Keratinocyte (primary cell): ENCODE results near the gene MSH2. TPM values are rescaled to one million over a fixed set of nuclear protein-coding genes. Genes with fewer than 3 reads are reported as not detected.

Source experiments
- DNase-seq: peaks from one replicate; pipeline ENCODE4 v3.0.0-alpha.2; 2011; ENCODE audit warnings: low read depth, missing footprints, low spot score
- FAIRE-seq: peaks from 2 replicates; lab custom pipeline; 2011; peaks lifted over from hg19 to GRCh38; lab: Jason Lieb, UNC
- H2AFZ ChIP-seq: 2 replicates; pipeline ENCODE4 v1.6.0; 2012; ENCODE audit warnings: low read length, control low read depth, inconsistent platforms; ENCODE audit not compliant: control insufficient read depth
- H3K27ac ChIP-seq: 2 replicates; pipeline ENCODE4 v1.5.1; 2011; ENCODE audit warnings: low read length; ENCODE audit not compliant: control insufficient read depth, insufficient read depth
- H3K27me3 ChIP-seq: 3 replicates; pipeline ENCODE4 v1.6.0; 2011; ENCODE audit warnings: low read length; ENCODE audit not compliant: control insufficient read depth, insufficient read depth; ENCODE audit errors: extremely low read depth
- H3K36me3 ChIP-seq, 2 experiments: 2 replicates in 1 of 2; 3 replicates in 1 of 2; pipeline ENCODE4 v1.5.1; 2011; ENCODE audit warnings: low read length in 2 of 2, mild to moderate bottlenecking in 1 of 2; ENCODE audit not compliant: control insufficient read depth in 2 of 2, insufficient read depth in 2 of 2; ENCODE audit errors: extremely low read depth in 1 of 2
- H3K4me1 ChIP-seq: 3 replicates; pipeline ENCODE4 v1.5.1; 2011; ENCODE audit warnings: low read length; ENCODE audit not compliant: control insufficient read depth, insufficient read depth; ENCODE audit errors: extremely low read depth
- H3K4me2 ChIP-seq: 3 replicates; pipeline ENCODE4 v1.6.0; 2011; ENCODE audit warnings: low read depth, low read length; ENCODE audit not compliant: control insufficient read depth, insufficient read depth; ENCODE audit errors: extremely low read depth
- H3K4me3 ChIP-seq, 3 experiments: fragments of 200-600 bp in 1 of 3; sonication (generic) in 1 of 3; 2 replicates in 2 of 3; 3 replicates in 1 of 3; pipeline ENCODE4 v1.5.1; 2011 to 2016; ENCODE audit warnings: low read length in 3 of 3, mild to moderate bottlenecking in 3 of 3, control low read depth in 2 of 3, inconsistent platforms in 1 of 3, low read depth in 1 of 3, mixed read lengths in 1 of 3, mixed run types in 1 of 3, moderate library complexity in 1 of 3; ENCODE audit not compliant: control insufficient read depth in 2 of 3, insufficient read depth in 2 of 3; ENCODE audit errors: extremely low read depth in 1 of 3
- H3K79me2 ChIP-seq: 2 replicates; pipeline ENCODE4 v1.6.0; 2012; ENCODE audit warnings: low read length; ENCODE audit not compliant: control insufficient read depth, insufficient read depth
- H3K9ac ChIP-seq: 3 replicates; pipeline ENCODE4 v1.6.0; 2011; ENCODE audit warnings: low read length; ENCODE audit not compliant: control insufficient read depth, insufficient read depth; ENCODE audit errors: extremely low read depth
- H3K9me1 ChIP-seq: 3 replicates; pipeline ENCODE4 v1.6.0; 2011; ENCODE audit warnings: low read length; ENCODE audit not compliant: control insufficient read depth, insufficient read depth; ENCODE audit errors: extremely low read depth
- H3K9me3 ChIP-seq: 2 replicates; pipeline ENCODE4 v1.5.1; 2012; ENCODE audit warnings: low read depth, low read length; ENCODE audit not compliant: control insufficient read depth
- H4K20me1 ChIP-seq: 3 replicates; pipeline ENCODE4 v1.6.0; 2011; ENCODE audit warnings: low read length; ENCODE audit not compliant: control insufficient read depth, insufficient read depth; ENCODE audit errors: extremely low read depth
- CTCF ChIP-seq, 3 experiments: IDR thresholded peaks in 1 of 3; conservative IDR thresholded peaks in 1 of 3; optimal IDR thresholded peaks in 1 of 3; 2 replicates in 2 of 3; 3 replicates in 1 of 3; pipeline versions ENCODE3 to v1.5.1; 2011; ENCODE audit warnings: low read length in 3 of 3, mild to moderate bottlenecking in 3 of 3, moderate library complexity in 2 of 3, control low read depth in 1 of 3, inconsistent platforms in 1 of 3; ENCODE audit not compliant: insufficient read depth in 2 of 3; ENCODE audit errors: extremely low read depth in 1 of 3
- EZH2 ChIP-seq: IDR thresholded peaks from one replicate; pipeline ENCODE4 v1.6.1; 2012; ENCODE audit warnings: inconsistent platforms, mild to moderate bottlenecking, low read length, moderate library complexity
- dilution Hi-C: fragments of 300-500 bp; cut with MboI; formaldehyde crosslinking; loops from one replicate; pipeline ENCODE4 v1.7.0; 2020; ENCODE audit warnings: low sequenced_read_pairs; ENCODE audit not compliant: extremely low pct_ligation_motif_present
- polyA plus RNA-seq, 5 experiments: library from polyadenylated mRNA; depleted of rRNA in 3 of 5; stranded (reverse) in 3 of 5; stranded (forward) in 1 of 5; unstranded in 1 of 5; fragments of >200 nt; gene quantifications; 1 replicate in 1 of 5; 2 replicates in 3 of 5; 3 replicates in 1 of 5; pipeline versions ENCODE4 v1.2.1 to v1.2.3, GENCODE V29; 2011 to 2012; ENCODE audit warnings: missing spikeins in 2 of 5, low read depth in 1 of 5, low replicate concordance in 1 of 5

Gene MSH2
- polyA plus RNA-seq, 1 donor (not counting 4 experiments of a cell fraction or from before 2014, with no cell fraction given), result 16.8 TPM

GRCh38 chr2:47403609-47404193 is 745 bp downstream of the MSH2 start:
- H3K4me1 ChIP-seq, result peaks cover 14% of the 10 kb centered on the region
- H3K4me3 ChIP-seq, result peak overlapping the region; percentile 83 to 93 (median 89)
- H4K20me1 ChIP-seq, result no peaks in the 10 kb centered on the region
- no peak for TF ChIP-seq CTCF (optimal IDR thresholded peaks at IDR 0.05 in 1 of 3, IDR thresholded peaks at IDR 0.05 in 1 of 3, conservative IDR thresholded peaks at IDR 0.05 in 1 of 3; ENCODE audit: extremely low read depth in 1 of 3, insufficient read depth in 2 of 3, low read length in 3 of 3)
- TF ChIP-seq EZH2, result no peak
- no peaks in the 10 kb centered on the region for H3K9me1 ChIP-seq
- H3K27ac ChIP-seq, result peak overlapping the region; percentile 74
- no peaks in the 10 kb centered on the region for H3K27me3 ChIP-seq
- H2AFZ ChIP-seq, result peak overlapping the region; percentile 96
- H3K79me2 ChIP-seq, result peaks cover 26% of the 10 kb centered on the region
- no peaks in the 10 kb centered on the region for H3K36me3 ChIP-seq
- peak overlapping the region; percentile 77 for H3K9ac ChIP-seq
- peak overlapping the region; percentile 99 for H3K4me2 ChIP-seq
- DNase-seq (no peak), FAIRE-seq (no peak)
- dilution Hi-C loops, result no loop called here
- no peaks in the 10 kb centered on the region for H3K9me3 ChIP-seq

GRCh38 chr2:47404356-47404755 is 1.4 kb downstream of the MSH2 start:
- TF ChIP-seq CTCF (optimal IDR thresholded peaks at IDR 0.05 in 1 of 3, IDR thresholded peaks at IDR 0.05 in 1 of 3, conservative IDR thresholded peaks at IDR 0.05 in 1 of 3; ENCODE audit: extremely low read depth in 1 of 3, insufficient read depth in 2 of 3, low read length in 3 of 3) (no peak), EZH2 (no peak)
- no peaks in the 10 kb centered on the region for H3K36me3 ChIP-seq

More at GRCh38 chr2:47404356-47404755, 1.4 kb downstream of the MSH2 start:
- Histone ChIP-seq H3K4me2 (peak overlapping the region; percentile 99), H2AFZ (no peak overlapping the region), H3K27ac (no peak overlapping the region), H3K27me3 (no peaks in the 10 kb centered on the region), H4K20me1 (no peaks in the 10 kb centered on the region), H3K79me2 (peaks cover 26% of the 10 kb centered on the region), H3K9me1 (no peaks in the 10 kb centered on the region), H3K4me3 (peak overlapping the region in 2 of 3 experiments; percentile 83 to 89), H3K9ac (no peak overlapping the region), H3K9me3 (no peaks in the 10 kb centered on the region), H3K4me1 (peaks cover 14% of the 10 kb centered on the region)
- dilution Hi-C loops, result no loop called here
- no peak for DNase-seq
- FAIRE-seq, result no peak
